Measurements from ENCODE around the gene KLB.
"Not testable (repeated sequence)": the region's sequence is repeated elsewhere in the genome, so short reads cannot be mapped to it uniquely, and the experiment has no call there.

Gene KLB

DNA sequence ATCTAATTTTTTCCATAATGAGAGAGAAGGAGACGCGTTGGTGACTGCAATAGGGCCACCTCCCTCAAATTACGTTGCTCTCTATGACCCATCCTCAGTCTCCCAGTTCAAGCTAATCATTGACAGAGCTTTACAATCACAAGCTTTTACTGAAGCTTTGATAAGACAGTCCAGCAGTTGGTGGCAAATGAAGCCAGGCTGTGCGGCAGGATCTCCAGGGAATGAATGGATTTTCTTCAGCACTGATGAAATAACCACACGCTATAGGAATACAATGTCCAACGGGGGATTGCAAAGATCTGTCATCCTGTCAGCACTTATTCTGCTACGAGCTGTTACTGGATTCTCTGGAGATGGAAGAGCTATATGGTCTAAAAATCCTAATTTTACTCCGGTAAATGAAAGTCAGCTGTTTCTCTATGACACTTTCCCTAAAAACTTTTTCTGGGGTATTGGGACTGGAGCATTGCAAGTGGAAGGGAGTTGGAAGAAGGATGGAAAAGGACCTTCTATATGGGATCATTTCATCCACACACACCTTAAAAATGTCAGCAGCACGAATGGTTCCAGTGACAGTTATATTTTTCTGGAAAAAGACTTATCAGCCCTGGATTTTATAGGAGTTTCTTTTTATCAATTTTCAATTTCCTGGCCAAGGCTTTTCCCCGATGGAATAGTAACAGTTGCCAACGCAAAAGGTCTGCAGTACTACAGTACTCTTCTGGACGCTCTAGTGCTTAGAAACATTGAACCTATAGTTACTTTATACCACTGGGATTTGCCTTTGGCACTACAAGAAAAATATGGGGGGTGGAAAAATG lies at the start of gene KLB:
KLB (plus strand) TSS at position 168 of the 821 bp plus-strand sequence; CDS start at position 188, 20 bp downstream.
- no peaks in the 10 kb centered on the region for H3K79me2 ChIP-seq (ENCODE audit: insufficient read depth, low read length)
- no peaks in the 10 kb centered on the region for H3K4me1 ChIP-seq (ENCODE audit: insufficient read depth, low read length, poor library complexity, severe bottlenecking)
- no peaks in the 10 kb centered on the region for H3K36me3 ChIP-seq (ENCODE audit: insufficient read depth, low read length)
- no peak within 1 kb of the TSS for H3K9ac ChIP-seq (ENCODE audit: low read depth, low read length, poor library complexity, severe bottlenecking)
- H3F3A ChIP-seq (ENCODE audit: low read depth), result no peaks in the 10 kb centered on the region
- H3K27me3 ChIP-seq (ENCODE audit: insufficient read depth, low read length, poor library complexity, severe bottlenecking), result no peaks in the 10 kb centered on the region
- H3K4me3 ChIP-seq (ENCODE audit: low read length, poor library complexity, severe bottlenecking), result no peak within 1 kb of the TSS
- H3K9me2 ChIP-seq (replicated peaks; ENCODE audit: low read depth, low read length), result no peaks in the 10 kb centered on the region
- no peaks in the 10 kb centered on the region for H3K9me3 ChIP-seq (ENCODE audit: insufficient read depth, low read depth, low read length)
- no peak within 1 kb of the TSS for H2AFZ ChIP-seq (ENCODE audit: low read length)
- no peak for TF ChIP-seq EZH2phosphoT487 (IDR thresholded peaks at IDR 0.05; ENCODE audit: borderline replicate concordance)
- TF ChIP-seq, protein P1, sequence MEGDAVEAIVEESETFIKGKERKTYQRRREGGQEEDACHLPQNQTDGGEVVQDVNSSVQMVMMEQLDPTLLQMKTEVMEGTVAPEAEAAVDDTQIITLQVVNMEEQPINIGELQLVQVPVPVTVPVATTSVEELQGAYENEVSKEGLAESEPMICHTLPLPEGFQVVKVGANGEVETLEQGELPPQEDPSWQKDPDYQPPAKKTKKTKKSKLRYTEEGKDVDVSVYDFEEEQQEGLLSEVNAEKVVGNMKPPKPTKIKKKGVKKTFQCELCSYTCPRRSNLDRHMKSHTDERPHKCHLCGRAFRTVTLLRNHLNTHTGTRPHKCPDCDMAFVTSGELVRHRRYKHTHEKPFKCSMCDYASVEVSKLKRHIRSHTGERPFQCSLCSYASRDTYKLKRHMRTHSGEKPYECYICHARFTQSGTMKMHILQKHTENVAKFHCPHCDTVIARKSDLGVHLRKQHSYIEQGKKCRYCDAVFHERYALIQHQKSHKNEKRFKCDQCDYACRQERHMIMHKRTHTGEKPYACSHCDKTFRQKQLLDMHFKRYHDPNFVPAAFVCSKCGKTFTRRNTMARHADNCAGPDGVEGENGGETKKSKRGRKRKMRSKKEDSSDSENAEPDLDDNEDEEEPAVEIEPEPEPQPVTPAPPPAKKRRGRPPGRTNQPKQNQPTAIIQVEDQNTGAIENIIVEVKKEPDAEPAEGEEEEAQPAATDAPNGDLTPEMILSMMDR (conservative IDR thresholded peaks at IDR 0.05; ENCODE audit: low read length), result no peak
- H4K20me1 ChIP-seq (ENCODE audit: insufficient read depth, low read length, poor library complexity, severe bottlenecking), result no peaks in the 10 kb centered on the region
- no peak within 1 kb of the TSS for H3K4me2 ChIP-seq (ENCODE audit: low read depth, low read length, poor library complexity, severe bottlenecking)

DNA sequence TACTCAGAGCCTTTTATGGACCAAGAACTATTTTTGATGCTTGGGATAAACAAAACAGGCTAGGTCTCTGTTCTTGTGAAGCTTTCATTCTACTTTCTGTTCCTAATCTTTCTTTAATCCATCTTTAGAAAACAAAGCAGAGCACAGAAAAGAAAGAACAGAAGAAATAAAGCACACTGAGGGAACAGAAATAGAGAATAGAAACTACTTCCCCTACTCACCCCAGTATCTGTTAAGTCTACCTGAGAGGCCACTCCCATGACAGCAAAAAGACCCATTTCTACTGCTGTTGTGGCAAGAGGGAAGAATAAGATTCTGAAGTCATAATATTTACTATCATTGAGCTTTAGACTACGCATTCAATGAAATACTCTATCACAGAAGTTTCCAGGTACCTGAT lies 49.7 kb upstream of the KLB start:
- H3K4me2 ChIP-seq (ENCODE audit: low read depth, low read length, poor library complexity, severe bottlenecking), result peak overlapping the region; percentile 40
- peaks cover 96% of the 10 kb centered on the region for H3K79me2 ChIP-seq (ENCODE audit: insufficient read depth, low read length)
- H3K4me1 ChIP-seq (ENCODE audit: insufficient read depth, low read length, poor library complexity, severe bottlenecking), result peaks cover 35% of the 10 kb centered on the region
- peaks cover 60% of the 10 kb centered on the region for H4K20me1 ChIP-seq (ENCODE audit: insufficient read depth, low read length, poor library complexity, severe bottlenecking)
- peak overlapping the region; percentile 11 for H3K9ac ChIP-seq (ENCODE audit: low read depth, low read length, poor library complexity, severe bottlenecking)
- H2AFZ ChIP-seq (ENCODE audit: low read length), result no peak overlapping the region
- H3K27me3 ChIP-seq (ENCODE audit: insufficient read depth, low read length, poor library complexity, severe bottlenecking), result no peaks in the 10 kb centered on the region
- no peak for TF ChIP-seq EZH2phosphoT487 (IDR thresholded peaks at IDR 0.05; ENCODE audit: borderline replicate concordance)
- TF ChIP-seq, protein P1 (conservative IDR thresholded peaks at IDR 0.05; ENCODE audit: low read length), result no peak
- peak overlapping the region; percentile 16 for H3K4me3 ChIP-seq (ENCODE audit: low read length, poor library complexity, severe bottlenecking)
- H3K36me3 ChIP-seq (ENCODE audit: insufficient read depth, low read length), result peaks cover 3% of the 10 kb centered on the region; the same call in 1 of the 2 replicates
- H3F3A ChIP-seq (ENCODE audit: low read depth), result no peaks in the 10 kb centered on the region; the same call in 1 of the 2 replicates
- no peaks in the 10 kb centered on the region for H3K9me3 ChIP-seq (ENCODE audit: insufficient read depth, low read depth, low read length)
- no peaks in the 10 kb centered on the region for H3K9me2 ChIP-seq (replicated peaks; ENCODE audit: low read depth, low read length)

DNA sequence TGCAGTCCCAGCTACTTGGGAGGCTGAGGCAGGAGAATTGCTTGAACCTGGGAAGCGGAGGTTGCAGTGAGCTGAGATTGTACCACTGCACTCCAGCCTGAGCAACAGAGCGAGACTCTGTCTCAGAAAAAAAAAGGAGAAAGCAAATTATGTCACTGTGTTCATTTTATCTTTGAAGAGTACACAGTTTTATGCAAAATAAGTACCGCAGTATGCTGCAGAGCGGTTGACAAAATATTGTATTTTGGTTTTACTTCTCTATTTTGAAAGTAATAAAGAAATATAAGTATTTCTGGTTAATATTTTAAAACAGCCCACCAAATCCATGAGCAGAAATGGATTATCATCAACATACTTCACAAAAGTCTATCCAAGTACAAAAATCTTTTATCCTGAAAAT lies 46.1 kb upstream of the KLB start:
- Histone ChIP-seq H3K4me1 (ENCODE audit: insufficient read depth, low read length, poor library complexity, severe bottlenecking) (peaks cover 31% of the 10 kb centered on the region), H3K4me2 (ENCODE audit: low read depth, low read length, poor library complexity, severe bottlenecking) (peak overlapping the region; percentile 71), H3K79me2 (ENCODE audit: insufficient read depth, low read length) (peaks cover 96% of the 10 kb centered on the region), H4K20me1 (ENCODE audit: insufficient read depth, low read length, poor library complexity, severe bottlenecking) (peaks cover 63% of the 10 kb centered on the region)
- H3K9me2 ChIP-seq (replicated peaks; ENCODE audit: low read depth, low read length); H2AFZ ChIP-seq (ENCODE audit: low read length); H3K9me3 ChIP-seq (ENCODE audit: insufficient read depth, low read depth, low read length); H3K9ac ChIP-seq (ENCODE audit: low read depth, low read length, poor library complexity, severe bottlenecking); H3F3A ChIP-seq (ENCODE audit: low read depth); H3K4me3 ChIP-seq (ENCODE audit: low read length, poor library complexity, severe bottlenecking); H3K27me3 ChIP-seq (ENCODE audit: insufficient read depth, low read length, poor library complexity, severe bottlenecking); H3K36me3 ChIP-seq (ENCODE audit: insufficient read depth, low read length): not testable (repeated sequence)

Data from Loucy (cell line).